T-helper 1 cell treated with Interleukin-12 subunit alpha and Interleukin-12 subunit beta and Interleukin-4 antibody, amounts not matched to agents 30 ng/mL and 1 ng/mL, for 36 hours (primary cell): ENCODE results near the gene MAOA. TPM values are rescaled to one million over a fixed set of nuclear protein-coding genes. Genes with fewer than 3 reads are reported as not detected.
"Not testable (repeated sequence)": the region's sequence is repeated elsewhere in the genome, so short reads cannot be mapped to it uniquely, and the experiment has no call there.

ENCODE experiments used
- intact Hi-C: fragments of 100-400 bp; cut with micrococcal nuclease; formaldehyde crosslinking; loops from one replicate; pipeline ENCODE4 v1.15.1; 2024
- total RNA-seq: library from RNA; stranded (reverse); gene quantifications from 2 replicates; pipeline ENCODE4 v1.2.3, GENCODE V29; 2022

The MAOA gene
- total RNA-seq, 1 donor from 2014 or later, result 0.39 TPM

- intact Hi-C loops, result no loop called here
These were observed 60.0 kb downstream of the MAOA start for GRCh38 chrX:43716144-43716543.

- intact Hi-C loops, result no loop called here
These were observed 60.6 kb downstream of the MAOA start for GRCh38 chrX:43716696-43717095.

GRCh38 chrX:43717161-43717560 lies 61.1 kb downstream of the MAOA start:
- intact Hi-C loops, result no loop called here

GRCh38 chrX:43718081-43718480 lies 62.0 kb downstream of the MAOA start:
- intact Hi-C loops, result no loop called here

GRCh38 chrX:43718546-43718945 lies 62.4 kb downstream of the MAOA start:
- intact Hi-C loops, result no loop called here

GRCh38 chrX:43718956-43719355 lies 62.9 kb downstream of the MAOA start:
- intact Hi-C loops, result no loop called here

GRCh38 chrX:43720082-43720481 lies 64.0 kb downstream of the MAOA start:
- intact Hi-C loops, result no loop called here

- intact Hi-C loops, result no loop called here
These were observed 64.9 kb downstream of the MAOA start for GRCh38 chrX:43720961-43721360.

- intact Hi-C loops, result not testable (repeated sequence)
These were observed 69.1 kb downstream of the MAOA start for GRCh38 chrX:43725227-43725626.

- intact Hi-C loops, result not testable (repeated sequence)
These were observed 71.2 kb downstream of the MAOA start for GRCh38 chrX:43727254-43727653.

GRCh38 chrX:43728002-43728401 lies 71.9 kb downstream of the MAOA start:
- intact Hi-C loops, result no loop called here

GRCh38 chrX:43728966-43729365 lies 72.9 kb downstream of the MAOA start:
- intact Hi-C loops, result no loop called here

GRCh38 chrX:43731086-43731485 lies 75.0 kb downstream of the MAOA start:
- intact Hi-C loops, result no loop called here

- intact Hi-C loops, result no loop called here
These were observed 77.6 kb downstream of the MAOA start for GRCh38 chrX:43733699-43734098.

GRCh38 chrX:43734444-43734843 lies 78.3 kb downstream of the MAOA start:
- intact Hi-C loops, result no loop called here

- intact Hi-C loops, result no loop called here
These were observed 79.4 kb downstream of the MAOA start for GRCh38 chrX:43735534-43735933.

GRCh38 chrX:43735957-43736356 lies 79.9 kb downstream of the MAOA start:
- intact Hi-C loops, result no loop called here

- intact Hi-C loops, result no loop called here
These were observed 85.9 kb downstream of the MAOA start for GRCh38 chrX:43741843-43742573.

GRCh38 chrX:43743100-43743822 lies 87.2 kb downstream of the MAOA start:
- intact Hi-C loops, result no loop called here

GRCh38 chrX:43744284-43744683 lies 88.2 kb downstream of the MAOA start:
- intact Hi-C loops, result no loop called here

GRCh38 chrX:43745938-43746721 lies 90.0 kb downstream of the MAOA start:
- intact Hi-C loops, result no loop called here

- intact Hi-C loops, result no loop called here
These were observed 91.4 kb downstream of the MAOA start for GRCh38 chrX:43747476-43747875.
